Ascending aorta (tissue), 2 donors: ENCODE measurements around the gene ZNF618. TPM values are rescaled to one million over a fixed set of nuclear protein-coding genes. Genes with fewer than 3 reads are reported as not detected.

ENCODE experiments used
- DNase-seq, 2 donors: peaks; one replicate each; pipeline ENCODE4 v3.0.0-alpha.2; 2019; ENCODE audit warnings: low spot score in 2 of 2
- H3K27ac ChIP-seq, 2 donors: fragments of 200-600 bp; sonication (generic); one replicate each; pipeline ENCODE4 v1.5.1; 2016 to 2017; ENCODE audit warnings: mild to moderate bottlenecking in 1 of 2
- H3K27me3 ChIP-seq: fragments of 200-600 bp; sonication (generic); one replicate; pipeline ENCODE4 v1.5.1; 2017
- H3K36me3 ChIP-seq, 2 donors: fragments of 200-600 bp; sonication (generic); one replicate each; pipeline ENCODE4 v1.5.1; 2016
- H3K4me1 ChIP-seq, 2 donors: fragments of 200-600 bp; sonication (generic); one replicate each; pipeline ENCODE4 v1.5.1; 2016 to 2017; ENCODE audit warnings: mild to moderate bottlenecking in 1 of 2
- H3K4me3 ChIP-seq, 2 donors: fragments of 200-600 bp; sonication (generic); one replicate each; pipeline ENCODE4 v1.5.1; 2016 to 2017; ENCODE audit warnings: mild to moderate bottlenecking in 1 of 2
- H3K9me3 ChIP-seq, 2 donors: fragments of 200-600 bp; sonication (generic); one replicate each; pipeline ENCODE4 v1.5.1; 2016
- intact Hi-C: fragments of 100-400 bp; cut with DNase I; formaldehyde crosslinking; loops from one replicate; pipeline ENCODE4 v1.15.1; 2023
- total RNA-seq: library from RNA; depleted of rRNA; stranded (reverse); fragments of >200 nt; gene quantifications from one replicate; pipeline ENCODE4 v1.1.0, GENCODE V29; 2016
- TF ChIP-seq, protein P1 (sequence below), 3 experiments: fragments of 200-600 bp in 2 of 3; fragments of 450-650 bp in 1 of 3; sonication (generic) in 2 of 3; IDR thresholded peaks; one replicate each; pipeline ENCODE4 v1.5.1; 2016 to 2019; ENCODE audit warnings: antibody characterized with exemption in 3 of 3, mild to moderate bottlenecking in 1 of 3, moderate library complexity in 1 of 3

The ZNF618 gene
- total RNA-seq, 1 donor from 2014 or later: 16.1 TPM

DNA sequence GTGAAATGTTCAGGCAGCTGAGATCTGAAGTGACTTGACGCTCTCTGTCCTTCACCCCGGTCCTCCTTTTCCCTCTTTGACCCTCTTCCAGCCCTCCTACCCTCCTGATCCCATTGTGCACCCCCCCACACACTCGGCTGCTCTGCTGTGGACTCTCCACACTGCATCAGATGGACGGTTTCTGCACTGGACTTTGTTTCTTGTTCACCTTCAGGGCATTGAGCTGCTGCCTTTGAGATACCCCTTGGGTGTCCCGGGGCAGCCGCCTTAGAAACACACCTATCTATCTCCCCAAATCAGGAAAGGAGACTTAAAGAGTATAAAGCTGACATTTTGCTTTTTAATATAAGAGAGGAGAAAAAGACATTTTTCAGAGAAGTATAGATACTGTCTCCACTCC lies 174.5 kb downstream of the ZNF618 start:
- peaks cover 27 to 42% of the 10 kb centered on the region in 2 donors for H3K36me3 ChIP-seq

DNA sequence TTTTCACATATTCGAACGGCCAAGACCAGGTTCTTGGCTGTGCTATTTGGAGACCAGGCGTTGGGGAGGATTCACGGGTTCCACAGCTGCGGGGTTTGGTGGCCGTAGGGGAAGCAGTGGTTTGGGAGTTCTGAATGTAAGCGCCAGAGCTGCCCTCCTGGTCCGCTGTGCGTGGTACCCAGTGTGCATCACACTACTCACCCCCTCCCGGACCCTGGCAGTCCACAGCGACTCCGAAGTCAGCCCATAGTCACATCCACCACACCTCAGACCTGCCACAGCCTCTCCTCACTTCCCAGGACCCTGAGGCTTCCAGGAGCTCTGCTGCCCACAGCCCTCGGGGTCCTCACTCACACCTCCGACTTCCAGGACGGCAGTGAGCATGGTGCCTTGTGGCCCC lies 175.2 kb downstream of the ZNF618 start:
- TF ChIP-seq, protein P1, sequence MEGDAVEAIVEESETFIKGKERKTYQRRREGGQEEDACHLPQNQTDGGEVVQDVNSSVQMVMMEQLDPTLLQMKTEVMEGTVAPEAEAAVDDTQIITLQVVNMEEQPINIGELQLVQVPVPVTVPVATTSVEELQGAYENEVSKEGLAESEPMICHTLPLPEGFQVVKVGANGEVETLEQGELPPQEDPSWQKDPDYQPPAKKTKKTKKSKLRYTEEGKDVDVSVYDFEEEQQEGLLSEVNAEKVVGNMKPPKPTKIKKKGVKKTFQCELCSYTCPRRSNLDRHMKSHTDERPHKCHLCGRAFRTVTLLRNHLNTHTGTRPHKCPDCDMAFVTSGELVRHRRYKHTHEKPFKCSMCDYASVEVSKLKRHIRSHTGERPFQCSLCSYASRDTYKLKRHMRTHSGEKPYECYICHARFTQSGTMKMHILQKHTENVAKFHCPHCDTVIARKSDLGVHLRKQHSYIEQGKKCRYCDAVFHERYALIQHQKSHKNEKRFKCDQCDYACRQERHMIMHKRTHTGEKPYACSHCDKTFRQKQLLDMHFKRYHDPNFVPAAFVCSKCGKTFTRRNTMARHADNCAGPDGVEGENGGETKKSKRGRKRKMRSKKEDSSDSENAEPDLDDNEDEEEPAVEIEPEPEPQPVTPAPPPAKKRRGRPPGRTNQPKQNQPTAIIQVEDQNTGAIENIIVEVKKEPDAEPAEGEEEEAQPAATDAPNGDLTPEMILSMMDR (IDR thresholded peaks at IDR 0.05): no peak
- H3K36me3 ChIP-seq: peaks cover 27 to 42% of the 10 kb centered on the region in 2 donors
- no peak overlapping the region for H3K27ac ChIP-seq
- H3K4me1 ChIP-seq: no peaks in the 10 kb centered on the region
- peak in 1 of 2 donors; percentile 41 for DNase-seq
- no peaks in the 10 kb centered on the region for H3K9me3 ChIP-seq
- no peaks in the 10 kb centered on the region for H3K27me3 ChIP-seq
- H3K4me3 ChIP-seq: no peak overlapping the region
- intact Hi-C loops: no loop called here

More for the DNA sequence above, 174.5 kb downstream of the ZNF618 start:
- intact Hi-C loops: no loop called here
- TF ChIP-seq, protein P1 (IDR thresholded peaks at IDR 0.05): no peak
- no peaks in the 10 kb centered on the region for H3K9me3 ChIP-seq
- H3K27ac ChIP-seq: no peak overlapping the region
- H3K4me1 ChIP-seq: no peaks in the 10 kb centered on the region
- DNase-seq: peak in 1 of 2 donors; percentile 27
- H3K4me3 ChIP-seq: no peak overlapping the region
- H3K27me3 ChIP-seq: no peaks in the 10 kb centered on the region

GRCh38 chr9:114051706-114052105 lies 175.6 kb downstream of the ZNF618 start:
- Histone ChIP-seq H3K36me3 (peaks cover 27 to 42% of the 10 kb centered on the region in 2 donors), H3K27me3 (no peaks in the 10 kb centered on the region), H3K4me1 (no peaks in the 10 kb centered on the region), H3K27ac (no peak overlapping the region), H3K9me3 (no peaks in the 10 kb centered on the region), H3K4me3 (no peak overlapping the region)
- TF ChIP-seq, protein P1 (IDR thresholded peaks at IDR 0.05): no peak
- intact Hi-C loops: no loop called here
- DNase-seq: peak in 1 of 2 donors; percentile 52

DNA sequence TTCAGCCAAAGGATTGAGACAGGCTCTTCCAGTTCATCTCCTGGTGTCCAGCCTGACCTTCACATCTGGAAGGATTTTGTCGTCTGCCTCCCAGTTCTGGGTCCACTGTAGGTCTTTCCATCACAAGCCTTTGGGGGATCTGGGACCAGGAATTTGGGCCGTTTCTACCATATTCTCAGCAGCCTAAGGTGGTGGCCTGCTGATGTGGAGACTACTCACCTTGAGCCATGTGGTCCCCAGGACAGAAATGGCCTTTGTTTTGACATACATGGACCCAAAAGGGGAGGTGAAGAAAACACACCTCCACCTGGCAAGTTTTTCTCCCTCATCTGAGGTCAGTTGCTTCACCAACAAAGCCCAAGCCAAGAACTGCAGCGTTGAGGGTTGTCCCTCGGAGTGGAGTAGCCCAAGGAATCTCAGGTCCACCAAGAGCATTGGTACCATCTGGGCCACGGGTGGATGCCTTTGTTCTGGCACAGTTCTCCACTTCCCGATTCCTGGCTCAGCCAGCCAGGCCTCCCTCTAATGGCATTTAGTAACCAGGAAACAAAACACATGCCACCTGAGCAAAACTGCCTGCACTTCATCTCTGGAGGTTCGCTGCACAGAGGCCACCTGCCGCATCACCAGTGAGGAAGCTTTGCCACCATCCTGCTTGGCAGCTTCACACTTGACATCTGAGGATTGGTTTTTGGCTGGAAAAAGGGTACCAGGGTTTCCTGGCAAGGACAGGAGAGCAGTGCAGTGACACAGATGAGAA lies 177.3 kb downstream of the ZNF618 start:
- TF ChIP-seq, protein P1 (IDR thresholded peaks at IDR 0.05): no peak
- intact Hi-C loops: no loop called here
- Histone ChIP-seq H3K27ac (no peak overlapping the region), H3K27me3 (no peaks in the 10 kb centered on the region), H3K4me3 (no peak overlapping the region), H3K9me3 (no peaks in the 10 kb centered on the region), H3K4me1 (no peaks in the 10 kb centered on the region), H3K36me3 (peaks cover 27 to 34% of the 10 kb centered on the region in 2 donors)
- peak in 1 of 2 donors; percentile 49 for DNase-seq

GRCh38 chr9:114054191-114054690 lies 178.1 kb downstream of the ZNF618 start:
- peak in 1 of 2 donors; percentile 54 for DNase-seq
- intact Hi-C loops: no loop called here
- no peaks in the 10 kb centered on the region for H3K9me3 ChIP-seq
- TF ChIP-seq, protein P1 (IDR thresholded peaks at IDR 0.05): no peak
- H3K36me3 ChIP-seq: peaks cover 19 to 25% of the 10 kb centered on the region in 2 donors
- H3K4me3 ChIP-seq: no peak overlapping the region
- H3K4me1 ChIP-seq: peaks cover 1 to 5% of the 10 kb centered on the region in 2 donors
- H3K27me3 ChIP-seq: no peaks in the 10 kb centered on the region
- H3K27ac ChIP-seq: no peak overlapping the region
